SK-N-MC (cell line): ENCODE data around the gene UTY.

Experiments
- EZH2 ChIP-seq: fragments of 200-600 bp; sonication (generic); IDR thresholded peaks from one replicate; pipeline ENCODE4 v1.6.1; 2017; ENCODE audit warnings: antibody characterized with exemption
- FOXP2 ChIP-seq: optimal IDR thresholded peaks from 2 replicates; pipeline ENCODE3; 2011; ENCODE audit warnings: mild to moderate bottlenecking, moderate library complexity; ENCODE audit not compliant: insufficient read depth; ENCODE audit errors: extremely low read length, control extremely low read depth
- POLR2AphosphoS5 ChIP-seq: IDR thresholded peaks from 2 replicates; pipeline ENCODE4 v1.6.1; 2012; ENCODE audit warnings: mild to moderate bottlenecking, low read depth, low read length, borderline replicate concordance

DNA sequence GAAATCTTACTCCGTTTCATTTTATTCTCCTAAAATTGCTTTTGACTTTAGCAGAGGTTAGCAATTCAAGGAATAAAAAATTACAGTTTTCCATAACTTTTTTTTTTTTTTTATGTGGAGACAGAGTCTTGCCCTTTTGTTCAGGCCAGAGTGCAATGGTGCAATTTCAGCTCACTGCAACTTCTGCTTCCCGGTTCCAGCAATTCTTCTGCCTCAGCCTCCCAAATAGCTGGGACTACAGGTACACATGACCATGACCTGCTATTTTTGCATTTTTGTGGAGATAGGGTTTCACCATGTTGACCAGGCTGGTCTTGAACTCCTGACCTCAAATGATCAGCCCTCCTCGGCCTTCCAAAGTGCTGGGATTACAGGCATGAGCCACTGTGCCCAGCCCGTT, 179.0 kb downstream of the UTY start:
- TF ChIP-seq POLR2AphosphoS5 (no peak), EZH2 (no peak), FOXP2 (no peak)
